ENCODE measurements around the gene LANCL3. TPM values are rescaled to one million over a fixed set of nuclear protein-coding genes. Genes with fewer than 3 reads are reported as not detected.

Gene LANCL3
- total RNA-seq, 2 experiments from 2014 or later: 0.05 to 0.11 TPM

- H3K9me3 ChIP-seq (ENCODE audit: control insufficient read depth in 1 of 2, insufficient read depth in 1 of 2, low read length in 2 of 2): no peaks in the 10 kb centered on the region
- DNase-seq (peak in 10 of 14 experiments; percentile 1 to 58 (median 19)), ATAC-seq (ENCODE audit: poor library complexity) (peak; percentile 59)
- no peaks in the 10 kb centered on the region for H3K4me1 Mint-ChIP-seq (ENCODE audit: low read depth)
- intact Hi-C loops (cut with DNase I, micrococcal nuclease): no loop called here
- H3K9me3 Mint-ChIP-seq: no peaks in the 10 kb centered on the region
- peak within 1 kb of the TSS; percentile 66 for H3K4me3 Mint-ChIP-seq
- no peak for TF ChIP-seq CTCF (IDR thresholded peaks at IDR 0.05)
- H3K27me3 ChIP-seq (ENCODE audit: control insufficient read depth in 1 of 2, insufficient read depth in 2 of 2, low read length in 2 of 2): peaks cover 0 to 4% of the 10 kb centered on the region in 2 experiments
- peaks cover 4% of the 10 kb centered on the region for H3K4me1 ChIP-seq (ENCODE audit: insufficient read depth, low read length)
- no peaks in the 10 kb centered on the region for H3K27me3 Mint-ChIP-seq
- ChIA-PET POLR2A (no interaction called here), CTCF (interaction anchor here (2.2 kb wide), 1 partner anchor 12 kb away, joined by 5 read pairs; no protein-coding TSS in a partner anchor)
- H3K27ac ChIP-seq (ENCODE audit: low read depth in 1 of 2, low read length in 2 of 2): no peak within 1 kb of the TSS
- H3K36me3 Mint-ChIP-seq (ENCODE audit: low read depth): no peaks in the 10 kb centered on the region
- H3K36me3 ChIP-seq (ENCODE audit: insufficient read depth, low read length): no peaks in the 10 kb centered on the region
- H3K4me3 ChIP-seq (ENCODE audit: low read length): peak within 1 kb of the TSS; percentile 44
- H3K27ac Mint-ChIP-seq: no peak within 1 kb of the TSS
Measured at GRCh38 chrX:37685381-37686359, 114.2 kb downstream of the LANCL3 start, which contains the start of gene XK. Gene XK, plus strand, starts transcription at chrX:37685791. Its CDS starts 171 bp downstream, at chrX:37685962.

- POLR2A ChIA-PET: no interaction called here
- Histone ChIP-seq H3K4me3 (ENCODE audit: low read length) (peak overlapping the region; percentile 44), H3K4me1 (ENCODE audit: insufficient read depth, low read length) (peaks cover 4% of the 10 kb centered on the region), H3K27me3 (ENCODE audit: control insufficient read depth in 1 of 2, insufficient read depth in 2 of 2, low read length in 2 of 2) (peaks cover 0 to 4% of the 10 kb centered on the region in 2 experiments), H3K36me3 (ENCODE audit: insufficient read depth, low read length) (no peaks in the 10 kb centered on the region), H3K27ac (ENCODE audit: low read depth in 1 of 2, low read length in 2 of 2) (no peak overlapping the region), H3K9me3 (ENCODE audit: control insufficient read depth in 1 of 2, insufficient read depth in 1 of 2, low read length in 2 of 2) (no peaks in the 10 kb centered on the region)
- ATAC-seq (ENCODE audit: poor library complexity) (no peak), DNase-seq (no peak)
- H3K27me3 Mint-ChIP-seq: no peaks in the 10 kb centered on the region
- H3K4me3 Mint-ChIP-seq: peak overlapping the region; percentile 66
- TF ChIP-seq CTCF (IDR thresholded peaks at IDR 0.05): no peak
- H3K4me1 Mint-ChIP-seq (ENCODE audit: low read depth): no peaks in the 10 kb centered on the region
- CTCF ChIA-PET: interaction anchor here (2.2 kb wide), 1 partner anchor 13 kb away, joined by 5 read pairs; no protein-coding TSS in a partner anchor
- no peaks in the 10 kb centered on the region for H3K9me3 Mint-ChIP-seq
- H3K36me3 Mint-ChIP-seq (ENCODE audit: low read depth): no peaks in the 10 kb centered on the region
- intact Hi-C loops (cut with DNase I, micrococcal nuclease): no loop called here
- H3K27ac Mint-ChIP-seq: no peak overlapping the region
Measured at GRCh38 chrX:37686369-37686995, 115.0 kb downstream of the LANCL3 start.

DNA sequence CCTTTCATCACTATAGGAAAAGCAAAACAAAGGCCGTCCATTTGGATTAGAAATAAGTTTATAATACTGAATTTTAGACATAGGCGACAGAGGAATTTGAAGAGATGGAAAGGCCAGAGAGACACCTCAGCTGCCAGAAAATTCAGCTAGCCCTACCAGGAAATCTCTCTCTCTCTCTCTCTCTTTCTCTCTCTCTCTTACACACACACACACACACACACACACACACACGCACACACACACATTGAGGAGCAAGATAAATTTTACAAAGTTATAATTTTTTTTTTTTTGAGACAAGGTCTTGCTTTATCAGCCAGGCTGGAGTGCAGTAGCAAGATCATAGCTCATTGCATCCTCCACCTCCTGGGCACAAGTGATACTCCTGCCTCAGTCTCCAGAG, 115.5 kb downstream of the LANCL3 start:
- ATAC-seq (ENCODE audit: poor library complexity): no peak
- intact Hi-C loops (cut with DNase I, micrococcal nuclease): no loop called here
- TF ChIP-seq CTCF (IDR thresholded peaks at IDR 0.05): no peak
- Mint-ChIP-seq H3K4me3 (no peak overlapping the region), H3K36me3 (ENCODE audit: low read depth) (no peaks in the 10 kb centered on the region), H3K27me3 (no peaks in the 10 kb centered on the region), H3K27ac (no peak overlapping the region), H3K4me1 (ENCODE audit: low read depth) (no peaks in the 10 kb centered on the region), H3K9me3 (no peaks in the 10 kb centered on the region)
- POLR2A ChIA-PET: no interaction called here
- Histone ChIP-seq H3K4me3 (ENCODE audit: low read length) (no peak overlapping the region), H3K36me3 (ENCODE audit: insufficient read depth, low read length) (no peaks in the 10 kb centered on the region), H3K27ac (ENCODE audit: low read depth in 1 of 2, low read length in 2 of 2) (no peak overlapping the region), H3K27me3 (ENCODE audit: control insufficient read depth in 1 of 2, insufficient read depth in 2 of 2, low read length in 2 of 2) (peaks cover 0 to 4% of the 10 kb centered on the region in 2 experiments), H3K9me3 (ENCODE audit: control insufficient read depth in 1 of 2, insufficient read depth in 1 of 2, low read length in 2 of 2) (no peaks in the 10 kb centered on the region), H3K4me1 (ENCODE audit: insufficient read depth, low read length) (peaks cover 4% of the 10 kb centered on the region)
- no peak for DNase-seq
- CTCF ChIA-PET: interaction anchor here (0.7 kb wide), 1 partner anchor 27 kb away, joined by 4 read pairs; no protein-coding TSS in a partner anchor

All from CD4-positive, alpha-beta T cell (primary cell).